GM04504 (cell line): ENCODE data around the gene THOC7.

ENCODE experiments used
- DNase-seq: peaks from one replicate; pipeline ENCODE4 v3.0.0-alpha.2; 2012; ENCODE audit warnings: low read depth

Gene THOC7

DNA sequence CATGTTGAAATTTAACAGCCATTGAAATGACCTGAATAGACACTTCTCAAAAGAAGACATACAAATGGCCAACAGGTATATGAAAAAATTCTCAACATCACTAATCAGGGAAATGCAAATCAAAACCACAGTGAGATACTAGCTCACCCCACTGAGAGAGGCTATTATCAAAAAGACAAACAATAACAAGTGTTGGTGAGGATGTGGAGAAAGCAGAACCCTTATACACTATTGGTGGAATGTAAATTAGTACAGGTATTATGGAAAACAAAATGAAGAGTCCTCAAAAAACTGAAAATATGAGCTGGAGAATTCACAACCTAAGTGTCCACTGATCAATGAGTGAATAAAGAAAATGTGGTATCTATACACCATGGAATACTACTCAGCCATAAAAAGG lies 21.5 kb downstream of the THOC7 start:
- DNase-seq, result no peak

DNA sequence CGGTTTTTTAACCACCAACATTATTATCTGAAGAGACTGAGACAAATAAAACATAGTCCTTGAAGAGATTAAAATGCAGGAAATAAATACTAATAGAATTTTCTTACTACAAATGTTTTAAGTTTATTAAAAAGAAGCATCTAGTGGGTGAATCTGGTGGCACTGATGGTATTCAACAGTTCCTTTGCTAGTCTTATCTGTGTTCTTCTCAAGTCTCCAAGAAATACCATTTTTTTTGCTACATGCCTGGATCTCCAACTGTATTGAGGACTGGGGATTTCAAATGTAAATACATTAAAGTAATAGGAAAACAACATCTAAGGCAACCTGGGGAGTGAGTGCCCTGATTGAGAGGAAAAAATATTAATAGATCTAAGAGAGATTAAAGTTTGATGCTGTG lies 21.9 kb downstream of the THOC7 start:
- DNase-seq, result no peak

DNA sequence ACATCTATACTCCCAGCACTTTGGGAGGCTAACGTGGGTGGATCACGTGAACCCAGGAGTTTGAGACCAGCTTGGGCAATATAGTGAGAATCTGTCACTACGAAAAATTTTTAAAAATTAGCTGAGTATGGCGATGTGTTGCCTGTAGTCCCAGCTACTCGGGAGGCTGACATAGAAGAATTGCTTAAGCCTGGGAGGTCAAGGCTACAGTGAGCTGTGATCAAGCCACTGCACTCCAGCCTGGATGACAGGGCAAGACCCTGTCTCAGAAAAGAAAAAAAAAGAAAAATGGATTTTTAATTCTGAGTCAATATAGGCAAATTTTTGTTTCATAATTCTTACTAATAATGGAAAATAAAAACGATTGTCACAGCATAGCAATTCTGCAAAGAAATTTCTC lies 31.2 kb downstream of the THOC7 start:
- DNase-seq, result no peak

DNA sequence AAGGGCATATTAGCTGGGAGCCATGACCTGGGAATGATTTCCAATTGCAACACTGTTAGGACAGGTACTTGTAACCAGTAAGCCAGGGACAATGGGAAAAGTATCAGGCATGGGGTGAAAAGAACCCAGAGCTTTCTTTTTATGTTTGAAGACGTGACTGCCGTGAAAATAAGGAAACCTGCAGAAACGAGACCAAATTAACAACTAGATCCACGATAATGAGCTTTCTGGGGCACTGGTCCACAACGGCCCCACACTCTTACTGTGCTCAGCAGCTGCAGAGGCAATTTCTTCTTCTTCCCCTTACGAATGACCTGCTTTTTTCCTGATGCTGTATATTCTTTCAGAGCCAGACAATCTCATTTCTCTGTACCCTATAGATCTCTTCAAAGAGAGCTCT lies 33.1 kb downstream of the THOC7 start:
- no peak for DNase-seq

GRCh38 chr3:63824309-63824708 lies 39.3 kb downstream of the THOC7 start:
- DNase-seq, result no peak

- no peak for DNase-seq
Measured at GRCh38 chr3:63819151-63819398, 44.5 kb downstream of the THOC7 start, which contains the start of gene C3orf49. Gene C3orf49, plus strand, starts transcription at chr3:63819299. Its CDS starts 173 bp downstream, at chr3:63819472.

DNA sequence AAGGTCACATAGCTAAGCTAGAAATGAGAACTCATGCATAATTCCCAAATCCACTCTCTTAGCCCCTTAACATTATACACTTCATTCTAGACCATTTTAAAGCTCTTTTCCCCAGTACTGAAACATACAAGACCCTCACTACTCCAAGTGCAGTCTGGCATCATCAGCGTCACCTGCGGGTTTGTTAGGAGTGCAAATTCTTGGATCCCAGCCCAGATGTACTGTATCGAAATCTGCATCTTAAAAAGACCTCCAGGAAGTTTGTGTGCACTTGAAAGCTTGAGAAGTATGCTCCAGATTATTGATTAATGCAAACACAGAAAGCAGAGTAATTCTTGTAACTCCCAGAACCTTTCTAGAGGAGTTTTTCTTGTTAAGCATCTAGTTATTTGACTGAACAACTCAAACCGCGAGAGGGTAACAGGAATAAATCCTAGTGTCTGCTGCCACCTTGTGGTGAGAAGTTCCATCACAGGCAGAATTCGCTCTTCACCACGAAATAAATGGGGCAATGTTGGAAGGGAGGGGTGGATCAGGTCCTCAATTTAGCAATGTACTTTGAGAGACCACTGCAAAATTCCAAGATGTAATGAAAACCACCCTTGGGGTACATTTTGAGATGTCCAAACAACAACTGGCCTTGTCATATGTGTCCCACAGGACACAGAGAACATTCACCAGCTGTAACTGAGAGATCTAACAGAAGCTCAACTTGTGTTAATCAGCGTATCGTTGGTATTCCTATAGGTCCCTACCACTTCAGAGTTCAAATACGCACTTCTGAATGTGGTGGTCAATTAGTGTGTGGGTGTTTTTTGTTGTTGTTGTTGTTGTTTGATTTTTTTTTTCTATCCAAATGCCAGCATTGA lies 45.1 kb downstream of the THOC7 start:
- DNase-seq, result peak; percentile 29

DNA sequence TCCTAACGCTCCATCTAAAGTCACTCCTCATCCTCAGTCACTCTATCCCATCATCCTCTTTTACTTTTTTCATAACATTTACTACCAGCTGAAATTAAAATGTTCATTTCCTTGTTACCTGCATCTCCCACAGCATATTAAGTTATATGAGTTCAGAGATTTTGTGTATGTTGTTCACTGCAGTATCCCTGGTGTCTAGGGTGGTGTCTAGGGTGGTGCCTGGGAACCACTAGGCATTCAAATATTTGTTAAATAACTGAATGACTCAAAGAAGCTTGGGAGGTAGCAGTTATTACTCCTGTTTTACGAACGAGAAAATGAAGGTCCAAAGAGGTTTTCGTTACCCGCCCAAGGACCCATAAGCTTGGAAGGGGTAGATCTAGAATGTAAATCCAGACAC lies 46.4 kb downstream of the THOC7 start:
- DNase-seq, result no peak

DNA sequence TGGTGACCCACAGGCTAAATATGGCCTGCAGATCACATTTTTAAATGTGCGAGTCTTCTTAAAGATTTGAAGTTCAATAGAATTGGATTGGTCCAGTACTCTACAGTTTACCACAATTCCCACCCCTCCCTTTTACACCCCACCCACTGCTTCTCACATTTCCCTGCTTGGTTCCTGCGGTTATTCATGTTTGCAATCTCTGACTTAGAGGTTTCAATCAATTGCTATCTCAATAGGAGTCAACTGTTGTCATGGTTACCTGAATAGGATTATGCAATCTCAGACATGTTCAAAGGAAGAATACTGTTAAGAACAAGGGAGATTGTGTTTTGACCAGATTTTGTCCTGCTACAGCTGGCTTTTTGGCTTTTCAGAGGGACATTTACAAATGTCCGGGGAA lies 49.4 kb downstream of the THOC7 start:
- no peak for DNase-seq

DNA sequence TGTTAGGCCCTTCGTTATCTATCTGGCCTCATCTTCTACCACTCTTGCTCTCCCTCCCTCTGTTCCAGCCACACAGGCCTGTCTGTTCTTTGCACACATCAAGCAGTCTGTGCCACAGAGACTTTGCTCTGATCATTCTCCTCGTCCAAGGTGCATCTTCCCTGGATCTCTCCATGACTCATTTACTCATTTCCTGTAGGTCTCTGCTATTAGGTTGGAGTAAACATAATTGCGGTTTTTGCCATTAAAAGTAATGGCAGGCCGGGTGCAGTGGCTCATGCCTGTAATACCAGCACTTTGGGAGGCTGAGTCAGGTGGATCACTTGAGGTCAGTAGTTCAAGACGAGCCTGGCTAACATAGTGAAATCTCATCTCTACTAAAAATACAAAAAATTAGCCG lies 54.0 kb downstream of the THOC7 start:
- peak; percentile 24 for DNase-seq

GRCh38 chr3:63808633-63809032 lies 55.0 kb downstream of the THOC7 start:
- DNase-seq, result no peak

- no peak for DNase-seq
Measured at GRCh38 chr3:63807961-63808565, 55.5 kb downstream of the THOC7 start.

DNA sequence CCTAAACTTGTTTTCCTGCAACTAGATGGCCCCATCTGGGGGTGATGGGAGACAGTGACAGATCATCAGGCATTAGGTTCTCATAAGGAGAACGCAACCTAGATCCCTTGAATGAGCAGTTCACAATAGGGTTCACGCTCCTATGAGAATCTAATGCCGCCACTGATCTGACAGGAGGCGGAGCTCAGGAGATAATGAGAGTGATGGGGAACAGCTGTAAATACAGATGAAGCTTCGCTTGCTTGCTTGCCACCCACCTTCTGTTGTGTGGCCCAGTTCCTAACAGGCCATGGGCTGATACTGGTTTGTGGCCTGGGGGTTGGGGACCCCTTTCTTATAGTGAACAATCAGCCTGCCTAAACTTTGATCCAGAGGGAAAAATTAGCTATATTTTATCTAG lies 59.7 kb downstream of the THOC7 start:
- DNase-seq, result no peak

DNA sequence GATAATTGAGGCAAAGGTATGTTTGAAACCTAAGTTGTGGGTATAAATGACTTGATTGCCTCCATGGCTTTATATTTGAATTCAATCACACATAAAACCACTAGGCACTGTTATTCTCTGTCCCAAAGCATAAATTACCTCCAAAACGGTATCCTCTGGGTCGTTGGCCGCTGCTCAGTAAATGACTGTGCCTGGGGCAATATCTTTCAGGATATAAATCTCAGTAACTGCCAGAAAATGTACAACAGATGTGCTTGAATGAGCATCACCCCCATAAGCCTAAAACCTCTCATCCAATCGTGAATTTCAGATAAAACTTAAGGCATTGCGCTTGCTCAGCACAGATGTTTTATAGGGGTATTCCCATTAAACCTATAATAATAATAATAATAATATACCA lies 63.5 kb downstream of the THOC7 start:
- peak; percentile 28 for DNase-seq

- DNase-seq, result no peak
Measured at GRCh38 chr3:63798949-63799348, 64.7 kb downstream of the THOC7 start.

GRCh38 chr3:63798544-63798943 lies 65.1 kb downstream of the THOC7 start:
- no peak for DNase-seq

DNA sequence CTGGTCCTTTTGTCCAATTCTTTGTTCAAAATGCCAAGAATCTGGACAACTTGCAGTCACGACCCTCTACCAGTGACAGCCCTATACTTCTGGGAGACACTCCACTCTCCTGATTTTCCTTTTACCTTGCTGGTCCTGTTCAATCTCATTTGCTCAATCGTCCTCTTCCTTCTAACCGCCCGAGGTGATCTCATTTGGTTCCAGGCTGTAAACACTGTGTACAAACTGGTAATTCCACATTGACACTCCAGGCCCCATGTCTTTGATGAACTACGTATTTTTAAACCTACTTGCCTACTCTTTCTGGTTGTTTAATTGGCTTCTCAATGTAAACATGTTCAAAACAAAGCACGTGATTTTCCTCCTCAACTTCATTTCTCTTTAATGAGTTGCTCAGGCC lies 68.2 kb downstream of the THOC7 start:
- no peak for DNase-seq

DNA sequence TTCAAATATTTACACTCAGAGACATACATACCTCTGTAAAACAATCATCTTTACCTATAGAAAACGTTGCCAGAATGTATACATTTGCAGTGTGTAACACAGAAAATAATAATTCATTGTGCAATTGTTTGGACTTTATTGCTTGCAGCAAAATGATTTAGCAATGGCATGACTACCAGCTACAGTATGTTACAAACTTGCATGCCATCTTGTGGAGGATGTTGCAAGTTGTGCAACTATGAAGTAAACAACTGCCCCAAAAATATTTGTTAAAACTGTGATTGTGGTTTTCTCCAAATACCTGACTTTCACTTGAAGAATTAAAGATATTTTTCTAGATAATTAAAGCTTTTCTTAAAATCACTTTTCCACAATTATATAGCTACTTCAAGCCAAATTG lies 71.6 kb downstream of the THOC7 start:
- peak; percentile 50 for DNase-seq
